ENCODE data around the gene TOR4A. TPM values are rescaled to one million over a fixed set of nuclear protein-coding genes. Genes with fewer than 3 reads are reported as not detected.
A peak's percentile ranks its signal among the peaks of the same experiment; 100 is the strongest.
"Not testable (repeated sequence)": the region's sequence is repeated elsewhere in the genome, so short reads cannot be mapped to it uniquely, and the experiment has no call there.

The TOR4A gene
- total RNA-seq, 4 donors from 2014 or later: 4.7 to 7.4 (median 6.9) TPM

- no peak for ATAC-seq
- TF ChIP-seq CTCF (IDR thresholded peaks at IDR 0.05) (no peak), POLR2A (IDR thresholded peaks at IDR 0.05) (no peak), POLR2AphosphoS5 (IDR thresholded peaks at IDR 0.05) (no peak), EP300 (IDR thresholded peaks at IDR 0.05) (no peak)
- Histone ChIP-seq H3K36me3 (peaks cover 0 to 41% of the 10 kb centered on the region in 2 donors), H3K27me3 (peaks cover 2% of the 10 kb centered on the region), H3K27ac (no peak overlapping the region), H3K4me3 (peak overlapping the region in 1 of 2 donors; percentile 90), H3K4me1 (peaks cover 0 to 31% (median 19%) of the 10 kb centered on the region in 3 donors), H3K9me3 (no peaks in the 10 kb centered on the region)
- no CpG with 5 or more reads among the region's 15 CpGs for WGBS, 2 donors (ENCODE audit: low coverage in 1 of 2)
These were observed 21.2 kb upstream of the TOR4A start for GRCh38 chr9:137256362-137256761.

GRCh38 chr9:137256856-137257255 lies 20.7 kb upstream of the TOR4A start:
- Histone ChIP-seq H3K36me3 (peaks cover 0 to 41% of the 10 kb centered on the region in 2 donors), H3K27me3 (no peaks in the 10 kb centered on the region), H3K4me1 (peaks cover 0 to 34% (median 19%) of the 10 kb centered on the region in 3 donors), H3K9me3 (no peaks in the 10 kb centered on the region), H3K27ac (no peak overlapping the region), H3K4me3 (peak overlapping the region in 1 of 2 donors; percentile 90)
- WGBS, 2 donors (ENCODE audit: low coverage in 1 of 2): 82% methylated on average over 7 of the region's 15 CpGs; no CpG with 5 or more reads in 1 of the 2 donors
- TF ChIP-seq POLR2A (IDR thresholded peaks at IDR 0.05): no peak
- no peak for ATAC-seq

- not testable (repeated sequence) for H3K27me3 ChIP-seq, H3K9me3 ChIP-seq, H3K27ac ChIP-seq, ATAC-seq, H3K4me3 ChIP-seq
- TF ChIP-seq CTCF (IDR thresholded peaks at IDR 0.05): peak in 2 of 4 experiments; percentile 36 to 59
- Histone ChIP-seq H3K36me3 (peaks cover 0 to 72% of the 10 kb centered on the region in 2 donors), H3K4me1 (peaks cover 0 to 10% (median 0%) of the 10 kb centered on the region in 3 donors)
- WGBS, 2 donors (ENCODE audit: low coverage in 1 of 2): 46 to 53% methylated on average over 6 to 11 of the region's 15 CpGs
These were observed 15.2 kb upstream of the TOR4A start for GRCh38 chr9:137262173-137262908.

- no peaks in the 10 kb centered on the region for H3K27me3 ChIP-seq
- WGBS, 2 donors (ENCODE audit: low coverage in 1 of 2): 84 to 85% methylated on average over 9 to 14 of the region's 24 CpGs
- no peak for ATAC-seq
- H3K27ac ChIP-seq: no peak overlapping the region
- H3K4me3 ChIP-seq: no peak overlapping the region
- H3K4me1 ChIP-seq: peaks cover 0 to 14% (median 0%) of the 10 kb centered on the region in 3 donors
- peaks cover 0 to 73% of the 10 kb centered on the region in 2 donors for H3K36me3 ChIP-seq
- no peaks in the 10 kb centered on the region for H3K9me3 ChIP-seq
- no peak for TF ChIP-seq POLR2A (IDR thresholded peaks at IDR 0.05)
- no peak for TF ChIP-seq POLR2AphosphoS5 (IDR thresholded peaks at IDR 0.05)
- TF ChIP-seq EP300 (IDR thresholded peaks at IDR 0.05): no peak
- TF ChIP-seq CTCF (IDR thresholded peaks at IDR 0.05): no peak
These were observed 14.6 kb upstream of the TOR4A start for GRCh38 chr9:137262909-137263285.

GRCh38 chr9:137263506-137263905 lies 14.0 kb upstream of the TOR4A start:
- no peaks in the 10 kb centered on the region for H3K9me3 ChIP-seq
- H3K36me3 ChIP-seq: peaks cover 0 to 70% of the 10 kb centered on the region in 2 donors

More at GRCh38 chr9:137263506-137263905, 14.0 kb upstream of the TOR4A start:
- TF ChIP-seq POLR2AphosphoS5 (IDR thresholded peaks at IDR 0.05) (no peak), CTCF (IDR thresholded peaks at IDR 0.05) (no peak), POLR2A (IDR thresholded peaks at IDR 0.05) (no peak), EP300 (IDR thresholded peaks at IDR 0.05) (no peak)
- Histone ChIP-seq H3K27me3 (no peaks in the 10 kb centered on the region), H3K4me3 (no peak overlapping the region), H3K4me1 (peaks cover 0 to 20% (median 1%) of the 10 kb centered on the region in 3 donors), H3K27ac (no peak overlapping the region)
- no peak for ATAC-seq
- WGBS, 2 donors (ENCODE audit: low coverage in 1 of 2): 81 to 83% methylated on average over 3 to 5 of the region's 10 CpGs

All from gastroesophageal sphincter (tissue), 4 donors.